Mesendoderm (in vitro differentiated cells): Measurements from ENCODE around the gene CYSRT1.
A peak's percentile ranks its signal among the peaks of the same experiment; 100 is the strongest.

Experiments
- DNase-seq: peaks from one replicate; pipeline ENCODE4 v3.0.0; 2013
- H2AK5ac ChIP-seq: 2 replicates; pipeline ENCODE4 v1.6.1; 2013; ENCODE audit warnings: low read length, inconsistent platforms
- H2BK120ac ChIP-seq: 2 replicates; pipeline ENCODE4 v1.6.1; 2013; ENCODE audit warnings: low read depth, mild to moderate bottlenecking, low read length, moderate library complexity, mixed read lengths
- H2BK15ac ChIP-seq: replicated peaks from 2 replicates; pipeline ENCODE4 v1.6.1; 2013; ENCODE audit warnings: low read depth, mild to moderate bottlenecking, moderate library complexity
- H2BK5ac ChIP-seq: 2 replicates; pipeline ENCODE4 v1.6.1; 2013; ENCODE audit warnings: low read length, inconsistent platforms
- H3K18ac ChIP-seq: 2 replicates; pipeline ENCODE4 v1.6.1; 2013; ENCODE audit warnings: mild to moderate bottlenecking, low read length, mixed read lengths
- H3K23ac ChIP-seq: one replicate; pipeline ENCODE4 v1.6.1; 2013; ENCODE audit warnings: low read length
- H3K27ac ChIP-seq: 2 replicates; pipeline ENCODE4 v1.5.1; 2013; ENCODE audit warnings: low read depth, mild to moderate bottlenecking, inconsistent platforms, low read length, moderate library complexity
- H3K27me3 ChIP-seq: 2 replicates; pipeline ENCODE4 v1.6.1; 2013; ENCODE audit warnings: low read length, control low read depth, mild to moderate bottlenecking, inconsistent platforms; ENCODE audit not compliant: insufficient read depth, poor library complexity
- H3K36me3 ChIP-seq: 2 replicates; pipeline ENCODE4 v1.6.1; 2013; ENCODE audit warnings: low read length, inconsistent platforms; ENCODE audit not compliant: control insufficient read depth, insufficient read depth
- H3K4ac ChIP-seq: one replicate; pipeline ENCODE4 v1.6.1; 2013; ENCODE audit warnings: low read depth, mild to moderate bottlenecking, low read length, moderate library complexity
- H3K4me1 ChIP-seq: 2 replicates; pipeline ENCODE4 v1.6.1; 2013; ENCODE audit warnings: low read depth, low read length, inconsistent platforms; ENCODE audit not compliant: control insufficient read depth
- H3K4me2 ChIP-seq: 2 replicates; pipeline ENCODE4 v1.6.1; 2013; ENCODE audit warnings: low read length
- H3K4me3 ChIP-seq: 2 replicates; pipeline ENCODE4 v1.5.1; 2013; ENCODE audit warnings: mild to moderate bottlenecking, low read length
- H3K56ac ChIP-seq: one replicate; pipeline ENCODE4 v1.6.1; 2013; ENCODE audit warnings: low read length
- H3K79me1 ChIP-seq: 2 replicates; pipeline ENCODE4 v1.6.1; 2013; ENCODE audit warnings: low read length, inconsistent platforms
- H3K79me2 ChIP-seq: 2 replicates; pipeline ENCODE4 v1.6.1; 2013; ENCODE audit warnings: mild to moderate bottlenecking, low read length; ENCODE audit not compliant: control insufficient read depth, insufficient read depth
- H3K9ac ChIP-seq: 2 replicates; pipeline ENCODE4 v1.6.1; 2013; ENCODE audit warnings: low read length, inconsistent platforms
- H4K5ac ChIP-seq: one replicate; pipeline ENCODE4 v1.6.1; 2013; ENCODE audit warnings: low read length
- H4K8ac ChIP-seq: one replicate; pipeline ENCODE4 v1.6.1; 2013; ENCODE audit warnings: low read depth, mild to moderate bottlenecking, control low read depth, low read length, moderate library complexity
- WGBS: extraction: QIAGEN DNeasy Blood & Tissue Kit; methylation state at CpG from one replicate; pipeline ENCODE4 v1.1.7; 2013; ENCODE audit warnings: low lambda C conversion rate, missing lambda C conversion rate; ENCODE audit not compliant: insufficient coverage; ENCODE audit errors: extremely low coverage; 5-methylcytosine and 5-hydroxymethylcytosine counted together

The CYSRT1 gene

GRCh38 chr9:137221095-137221505, 3.9 kb upstream of the CYSRT1 start:
- Histone ChIP-seq H3K4me2 (no peak overlapping the region), H3K79me2 (no peaks in the 10 kb centered on the region), H2BK5ac (no peak overlapping the region), H3K27ac (no peak overlapping the region), H4K8ac (no peak overlapping the region), H2AK5ac (no peak overlapping the region), H3K79me1 (no peaks in the 10 kb centered on the region), H2BK120ac (no peak overlapping the region), H3K18ac (no peak overlapping the region), H3K56ac (peak overlapping the region; percentile 84), H3K9ac (no peak overlapping the region), H3K4me3 (no peak overlapping the region), H3K27me3 (peaks cover 2% of the 10 kb centered on the region), H4K5ac (no peak overlapping the region), H3K36me3 (no peaks in the 10 kb centered on the region), H3K4ac (no peak overlapping the region), H3K4me1 (peaks cover 5% of the 10 kb centered on the region), H2BK15ac (no peak overlapping the region), H3K23ac (no peak overlapping the region)
- no CpG with 5 or more reads among the region's 14 CpGs for WGBS
- no peak for DNase-seq

DNA sequence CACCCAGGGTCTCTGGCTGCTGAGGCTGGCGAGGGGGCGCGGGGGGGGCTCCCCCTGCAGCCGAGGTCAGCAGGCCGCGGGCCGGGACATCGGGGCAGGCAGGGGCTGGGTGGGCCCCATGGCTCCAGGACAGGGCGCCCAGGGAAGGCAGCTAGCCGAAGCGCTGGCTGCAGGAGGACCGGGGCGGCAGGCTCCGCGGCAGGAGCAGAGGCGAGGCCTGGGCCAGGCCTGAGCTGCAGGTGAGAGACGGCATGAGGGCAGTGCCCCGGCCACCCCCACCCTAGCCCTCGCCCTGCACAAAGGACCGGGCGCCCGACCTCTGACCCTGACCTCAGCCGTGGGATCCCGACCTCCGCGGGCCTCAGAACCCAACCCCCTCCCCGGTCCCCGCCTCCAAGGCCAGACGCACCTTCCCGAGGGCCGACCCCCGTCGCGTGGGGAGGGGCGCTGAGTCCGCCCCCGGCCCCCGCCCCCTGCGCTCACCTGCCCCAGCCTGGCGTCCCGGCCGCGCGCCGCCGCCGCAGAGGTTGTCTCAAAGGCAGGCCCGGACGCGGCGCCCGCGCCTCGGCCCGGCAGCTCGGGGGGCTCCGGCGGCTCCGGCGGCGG, 3.4 kb upstream of the CYSRT1 start:
- Histone ChIP-seq H3K4me2 (peak overlapping the region; percentile 11), H3K23ac (no peak overlapping the region), H2BK5ac (no peak overlapping the region), H2AK5ac (no peak overlapping the region), H3K36me3 (no peaks in the 10 kb centered on the region), H3K4me1 (peaks cover 5% of the 10 kb centered on the region), H3K4me3 (no peak overlapping the region), H3K27ac (no peak overlapping the region), H3K79me2 (no peaks in the 10 kb centered on the region), H3K79me1 (no peaks in the 10 kb centered on the region), H2BK15ac (no peak overlapping the region), H2BK120ac (no peak overlapping the region), H3K27me3 (peaks cover 2% of the 10 kb centered on the region), H3K4ac (no peak overlapping the region), H4K5ac (no peak overlapping the region), H3K9ac (peak overlapping the region; percentile 54), H4K8ac (no peak overlapping the region), H3K56ac (peak overlapping the region; percentile 84), H3K18ac (peak overlapping the region; percentile 11)
- DNase-seq, result peak; percentile 30
- no CpG with 5 or more reads among the region's 61 CpGs for WGBS

GRCh38 chr9:137222190-137223077, 2.5 kb upstream of the CYSRT1 start, which contains the start of gene RNF208:
Gene RNF208, minus strand, starts transcription at chr9:137222240. Its CDS starts 1,028 bp downstream, at chr9:137221212.
- Histone ChIP-seq H3K4me1 (peaks cover 5% of the 10 kb centered on the region), H3K27me3 (peaks cover 2% of the 10 kb centered on the region), H3K4ac (no peak within 1 kb of the TSS), H3K18ac (peak within 1 kb of the TSS; percentile 11), H4K8ac (peak within 1 kb of the TSS; percentile 17), H3K36me3 (no peaks in the 10 kb centered on the region), H2AK5ac (no peak within 1 kb of the TSS), H3K79me1 (no peaks in the 10 kb centered on the region), H3K27ac (no peak within 1 kb of the TSS), H3K4me2 (peak within 1 kb of the TSS; percentile 61), H3K56ac (peak within 1 kb of the TSS; percentile 84), H3K23ac (no peak within 1 kb of the TSS), H2BK120ac (no peak within 1 kb of the TSS), H2BK15ac (no peak within 1 kb of the TSS), H4K5ac (no peak within 1 kb of the TSS), H3K4me3 (no peak within 1 kb of the TSS), H3K79me2 (no peaks in the 10 kb centered on the region), H3K9ac (peak within 1 kb of the TSS; percentile 65), H2BK5ac (no peak within 1 kb of the TSS)
- DNase-seq, result no peak
- no CpG with 5 or more reads among the region's 88 CpGs for WGBS

DNA sequence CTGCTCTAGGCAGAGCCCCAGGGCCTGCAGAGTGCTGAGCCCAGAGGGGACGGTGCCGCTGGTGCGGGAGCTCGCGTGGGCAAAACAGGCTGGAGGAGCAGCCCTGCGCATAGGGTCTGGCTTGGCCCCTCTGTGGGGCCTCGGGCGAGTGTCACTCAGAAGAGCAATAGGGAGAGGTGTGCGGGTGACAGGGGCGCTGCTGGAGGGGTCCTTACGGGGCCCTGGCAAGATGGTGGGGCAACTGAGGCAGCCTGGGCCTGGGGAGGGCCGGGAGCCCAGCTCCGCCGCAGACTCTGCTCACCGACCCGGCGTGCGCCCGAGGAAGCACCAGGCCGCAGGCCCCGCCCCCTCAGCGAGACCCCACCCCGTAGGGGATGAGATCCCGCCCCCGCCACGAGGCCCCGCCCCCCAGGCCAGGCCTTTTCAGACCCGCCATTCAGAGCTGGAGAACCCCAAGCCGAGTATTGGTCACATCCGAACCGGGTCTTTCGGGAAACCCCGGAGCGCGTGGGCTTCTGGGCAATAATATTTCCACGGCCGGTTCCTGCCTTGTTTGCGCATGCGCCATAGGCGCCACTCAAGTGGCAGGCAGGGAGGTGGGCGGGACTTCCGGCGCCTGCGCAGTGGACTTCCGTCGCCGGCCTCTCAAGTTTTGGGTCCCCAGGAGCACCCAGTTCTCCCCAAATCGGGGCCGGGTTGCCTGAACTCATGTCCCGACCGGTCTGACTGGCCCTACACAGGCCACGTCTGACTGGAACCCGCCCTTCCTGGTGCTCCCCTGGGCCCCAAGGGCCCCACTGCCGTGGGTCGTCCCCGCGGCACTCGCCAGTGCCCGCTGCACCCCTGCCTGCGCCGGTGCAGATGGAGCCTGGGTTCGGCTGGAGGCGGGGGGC, 1.6 kb upstream of the CYSRT1 start:
- Histone ChIP-seq H3K36me3 (no peaks in the 10 kb centered on the region), H3K27me3 (peaks cover 2% of the 10 kb centered on the region), H3K18ac (peak overlapping the region; percentile 44), H3K56ac (peak overlapping the region; percentile 92), H3K4me1 (peaks cover 5% of the 10 kb centered on the region), H3K23ac (no peak overlapping the region), H3K4me3 (peak overlapping the region; percentile 87), H3K79me2 (no peaks in the 10 kb centered on the region), H3K4me2 (peak overlapping the region; percentile 87), H4K8ac (peak overlapping the region; percentile 43), H3K9ac (peak overlapping the region; percentile 91), H3K4ac (peak overlapping the region; percentile 76), H2BK120ac (no peak overlapping the region), H4K5ac (no peak overlapping the region), H3K27ac (peak overlapping the region; percentile 73), H2BK15ac (no peak overlapping the region), H3K79me1 (no peaks in the 10 kb centered on the region), H2AK5ac (no peak overlapping the region), H2BK5ac (no peak overlapping the region)
- no CpG with 5 or more reads among the region's 63 CpGs for WGBS
- DNase-seq, result peak; percentile 98

- no peak overlapping the region for H4K5ac ChIP-seq
- H3K36me3 ChIP-seq, result no peaks in the 10 kb centered on the region
- no peak overlapping the region for H3K18ac ChIP-seq
- no peak overlapping the region for H3K4me3 ChIP-seq
- no CpG with 5 or more reads among the region's 21 CpGs for WGBS
- H2BK5ac ChIP-seq, result no peak overlapping the region
- no peak overlapping the region for H3K27ac ChIP-seq
- DNase-seq, result no peak
- no peak overlapping the region for H2AK5ac ChIP-seq
- H3K27me3 ChIP-seq, result peaks cover 2% of the 10 kb centered on the region
- H3K56ac ChIP-seq, result no peak overlapping the region
- no peak overlapping the region for H2BK120ac ChIP-seq
- H3K9ac ChIP-seq, result no peak overlapping the region
- no peak overlapping the region for H4K8ac ChIP-seq
- no peaks in the 10 kb centered on the region for H3K4me1 ChIP-seq
- H3K79me1 ChIP-seq, result no peaks in the 10 kb centered on the region
- H3K4ac ChIP-seq, result no peak overlapping the region
- no peak overlapping the region for H3K23ac ChIP-seq
- no peak overlapping the region for H3K4me2 ChIP-seq
- H3K79me2 ChIP-seq, result no peaks in the 10 kb centered on the region
- no peak overlapping the region for H2BK15ac ChIP-seq
These were observed 841 bp downstream of the CYSRT1 start for GRCh38 chr9:137225699-137226331.
